ENCODE results near the gene GBA3. TPM values are rescaled to one million over a fixed set of nuclear protein-coding genes. Genes with fewer than 3 reads are reported as not detected.

Gene GBA3
- total RNA-seq, 4 donors from 2014 or later, result 0.85 to 1.1 (median 0.98) TPM; not detected in 1

DNA sequence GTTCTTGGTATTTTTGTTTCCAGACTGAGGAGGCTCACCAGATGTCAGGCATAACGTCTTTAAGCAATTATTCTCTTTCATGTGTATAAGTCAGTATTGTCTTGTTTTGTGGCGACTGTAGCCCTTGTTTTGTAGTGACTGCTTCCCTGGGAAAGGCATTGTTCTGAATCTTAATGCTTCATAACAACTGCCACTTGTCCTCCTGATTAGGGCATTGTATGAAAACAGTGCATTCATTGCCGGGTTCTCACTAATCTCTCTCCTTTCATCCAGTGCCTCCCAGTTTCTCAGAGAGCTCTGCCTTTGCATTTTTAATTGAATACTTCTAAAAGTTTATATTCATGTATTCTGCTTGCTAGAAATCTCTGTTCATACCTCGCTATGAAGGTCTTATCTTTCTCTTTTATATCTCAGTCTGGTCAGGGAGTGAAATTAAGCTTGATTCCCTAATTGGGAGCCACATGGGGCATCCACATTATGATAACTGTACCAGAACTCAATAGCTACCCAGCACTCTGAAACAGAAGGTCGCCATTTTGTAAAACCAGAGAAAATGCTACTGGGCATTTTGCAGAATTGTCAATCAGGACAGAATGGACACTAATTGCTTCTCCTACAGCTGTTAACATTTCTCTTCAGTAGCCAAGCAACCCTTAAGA is 149.8 kb downstream of the GBA3 start:
- TF ChIP-seq CTCF (IDR thresholded peaks at IDR 0.05; ENCODE audit: low read depth), result no peak

DNA sequence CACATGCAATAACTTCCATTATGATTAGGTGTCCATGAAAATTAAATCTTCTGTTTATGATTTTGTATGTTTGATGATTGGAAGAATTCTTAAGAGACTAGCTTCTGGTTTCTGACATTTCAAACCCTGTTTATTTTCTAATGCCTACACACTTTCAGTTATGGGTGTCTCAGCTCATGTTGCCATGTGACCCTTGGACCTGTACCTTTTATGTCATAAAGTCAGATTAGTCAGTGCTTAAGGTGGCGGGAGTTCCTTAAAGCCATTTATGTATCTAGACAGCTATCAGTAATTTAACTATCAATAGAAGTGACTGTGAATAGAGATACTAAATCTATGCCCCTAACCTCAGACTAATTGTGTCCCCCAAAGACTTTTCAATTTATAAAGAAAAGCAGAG is 155.6 kb downstream of the GBA3 start:
- TF ChIP-seq CTCF (IDR thresholded peaks at IDR 0.05; ENCODE audit: low read depth), result no peak

- no peak for TF ChIP-seq CTCF (IDR thresholded peaks at IDR 0.05; ENCODE audit: low read depth)
Measured at GRCh38 chr4:22850055-22850454, 157.3 kb downstream of the GBA3 start.

- no peak for TF ChIP-seq CTCF (IDR thresholded peaks at IDR 0.05; ENCODE audit: low read depth)
Measured at GRCh38 chr4:22850630-22851029, 157.9 kb downstream of the GBA3 start.

GRCh38 chr4:22857411-22857810 is 164.7 kb downstream of the GBA3 start:
- TF ChIP-seq CTCF (IDR thresholded peaks at IDR 0.05; ENCODE audit: low read depth), result no peak

GRCh38 chr4:22859318-22859717 is 166.6 kb downstream of the GBA3 start:
- no peak for TF ChIP-seq CTCF (IDR thresholded peaks at IDR 0.05; ENCODE audit: low read depth)

Other genes starting within 250 kb of the GBA3 start
- 10 to 100 TPM; 19.2 to 36.3 (median 29.1) TPM for gene ADGRA3, start 176.9 kb upstream of the GBA3 start, total RNA-seq